ENCODE results near the gene WDR19. TPM values are rescaled to one million over a fixed set of nuclear protein-coding genes. Genes with fewer than 3 reads are reported as not detected.
A peak's percentile ranks its signal among the peaks of the same experiment; 100 is the strongest.
"Not testable (repeated sequence)": the region's sequence is repeated elsewhere in the genome, so short reads cannot be mapped to it uniquely, and the experiment has no call there.

WDR19 gene
- total and polyA plus RNA-seq, 8 donors = 6.3 to 41.3 (median 13.7) TPM

DNA sequence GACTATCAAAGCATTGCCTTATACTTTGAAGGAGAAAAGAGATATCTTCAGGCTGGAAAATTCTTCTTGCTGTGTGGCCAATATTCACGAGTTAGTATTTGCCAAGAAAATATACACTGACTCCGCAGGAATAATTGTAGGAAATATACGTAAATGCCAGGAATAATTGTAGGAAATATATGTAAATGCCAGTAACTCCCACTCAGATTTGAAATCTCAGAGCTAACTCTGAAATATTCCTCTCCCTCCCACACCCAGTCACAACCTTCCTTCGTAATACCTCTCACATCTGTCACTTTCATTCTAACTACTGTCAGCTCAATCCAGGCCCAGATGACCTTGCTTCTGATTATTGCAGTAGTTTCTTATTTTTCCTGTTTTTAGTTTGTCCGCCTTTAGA, 73.5 kb downstream of the WDR19 start:
- no peak for DNase-seq
- intact Hi-C loops (cut with DNase I) = no loop called here
- WGBS, 2 donors = 49 to 60% methylated on average over 5 of the region's 5 CpGs
- Histone ChIP-seq H3K4me1 (no peaks in the 10 kb centered on the region), H3K27ac (peak overlapping the region in 2 of 4 donors; percentile 4 to 11), H3K4me3 (no peak overlapping the region), H3K36me3 (peaks cover 0 to 6% (median 0%) of the 10 kb centered on the region in 3 donors), H3K9me3 (no peaks in the 10 kb centered on the region), H3K27me3 (no peaks in the 10 kb centered on the region)
- FAIRE-seq = no peak
- peak in 1 of 4 donors; percentile 23 for ATAC-seq
- TF ChIP-seq, protein P1, sequence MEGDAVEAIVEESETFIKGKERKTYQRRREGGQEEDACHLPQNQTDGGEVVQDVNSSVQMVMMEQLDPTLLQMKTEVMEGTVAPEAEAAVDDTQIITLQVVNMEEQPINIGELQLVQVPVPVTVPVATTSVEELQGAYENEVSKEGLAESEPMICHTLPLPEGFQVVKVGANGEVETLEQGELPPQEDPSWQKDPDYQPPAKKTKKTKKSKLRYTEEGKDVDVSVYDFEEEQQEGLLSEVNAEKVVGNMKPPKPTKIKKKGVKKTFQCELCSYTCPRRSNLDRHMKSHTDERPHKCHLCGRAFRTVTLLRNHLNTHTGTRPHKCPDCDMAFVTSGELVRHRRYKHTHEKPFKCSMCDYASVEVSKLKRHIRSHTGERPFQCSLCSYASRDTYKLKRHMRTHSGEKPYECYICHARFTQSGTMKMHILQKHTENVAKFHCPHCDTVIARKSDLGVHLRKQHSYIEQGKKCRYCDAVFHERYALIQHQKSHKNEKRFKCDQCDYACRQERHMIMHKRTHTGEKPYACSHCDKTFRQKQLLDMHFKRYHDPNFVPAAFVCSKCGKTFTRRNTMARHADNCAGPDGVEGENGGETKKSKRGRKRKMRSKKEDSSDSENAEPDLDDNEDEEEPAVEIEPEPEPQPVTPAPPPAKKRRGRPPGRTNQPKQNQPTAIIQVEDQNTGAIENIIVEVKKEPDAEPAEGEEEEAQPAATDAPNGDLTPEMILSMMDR (IDR thresholded peaks at IDR 0.05) = no peak

DNA sequence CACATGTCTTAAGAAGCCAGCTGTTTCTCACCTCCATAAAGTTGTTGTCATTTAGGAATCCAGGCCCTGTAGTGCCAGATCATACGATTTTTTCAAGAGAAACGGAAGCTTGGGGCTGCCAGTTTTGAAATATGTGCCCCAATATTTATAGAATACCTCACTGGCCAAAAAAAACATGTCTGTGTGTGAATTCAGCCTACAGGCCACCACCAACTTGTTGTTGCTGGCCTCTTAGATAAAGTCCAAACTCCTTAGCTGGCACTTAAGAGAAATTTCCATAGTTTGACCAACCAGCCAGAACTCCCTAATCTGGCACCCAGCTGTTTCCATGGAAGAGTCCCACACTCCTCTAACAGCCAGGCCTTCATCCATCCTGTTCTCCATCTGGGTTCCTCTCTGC, 74.1 kb downstream of the WDR19 start:
- Histone ChIP-seq H3K4me3 (no peak overlapping the region), H3K9me3 (no peaks in the 10 kb centered on the region), H3K27me3 (no peaks in the 10 kb centered on the region), H3K27ac (peak overlapping the region in 1 of 4 donors; percentile 11), H3K4me1 (no peaks in the 10 kb centered on the region), H3K36me3 (peaks cover 0 to 6% (median 0%) of the 10 kb centered on the region in 3 donors)
- intact Hi-C loops (cut with DNase I) = no loop called here
- TF ChIP-seq, protein P1 (IDR thresholded peaks at IDR 0.05) = no peak
- 36 to 41% methylated on average over 2 of the region's 2 CpGs for WGBS, 2 donors
- ATAC-seq (peak in 2 of 4 donors; percentile 38), DNase-seq (no peak), FAIRE-seq (no peak)

DNA sequence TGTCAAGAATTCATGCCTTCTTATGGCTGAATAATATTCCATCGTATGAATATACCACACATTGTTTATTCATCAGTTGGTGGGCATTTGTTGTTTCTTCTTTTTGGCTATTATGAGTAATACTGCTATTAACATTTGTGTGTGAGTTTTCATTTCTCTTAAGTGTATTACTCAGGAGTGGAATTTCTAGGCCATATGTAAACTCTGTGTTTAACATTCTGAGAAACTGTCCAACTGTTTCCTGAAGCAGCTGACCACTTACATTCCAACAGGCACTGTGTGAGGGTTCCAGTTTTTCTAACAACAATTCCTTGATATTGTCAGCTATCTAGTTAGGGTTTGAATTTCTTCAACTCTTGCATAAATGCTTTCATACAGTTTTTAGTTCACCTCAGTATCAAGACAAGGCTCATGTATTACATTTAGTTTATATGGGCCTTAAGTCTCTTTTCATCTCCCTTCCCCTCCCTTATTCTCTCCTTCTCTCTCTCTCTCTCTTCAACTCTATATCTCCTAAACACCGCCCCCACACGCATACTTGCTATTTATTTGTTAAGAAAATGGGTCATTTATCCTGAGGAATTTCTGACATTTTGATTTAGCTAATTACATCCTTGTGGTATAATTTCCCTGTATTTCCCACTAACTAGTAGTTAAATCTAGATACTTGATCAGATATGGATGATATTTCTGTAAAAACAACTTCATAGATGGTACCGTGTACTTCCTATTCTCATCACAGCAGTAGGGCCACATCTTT, 77.4 kb downstream of the WDR19 start:
- H3K4me3 ChIP-seq = no peak overlapping the region
- no peaks in the 10 kb centered on the region for H3K9me3 ChIP-seq
- 95 to 97% methylated on average over 4 of the region's 4 CpGs for WGBS, 2 donors
- TF ChIP-seq, protein P1 (IDR thresholded peaks at IDR 0.05) = no peak
- H3K4me1 ChIP-seq = no peaks in the 10 kb centered on the region
- intact Hi-C loops (cut with DNase I) = no loop called here
- H3K36me3 ChIP-seq = peaks cover 0 to 6% (median 0%) of the 10 kb centered on the region in 3 donors
- DNase-seq (no peak), FAIRE-seq (no peak), ATAC-seq (no peak)
- no peaks in the 10 kb centered on the region for H3K27me3 ChIP-seq
- H3K27ac ChIP-seq = no peak overlapping the region

DNA sequence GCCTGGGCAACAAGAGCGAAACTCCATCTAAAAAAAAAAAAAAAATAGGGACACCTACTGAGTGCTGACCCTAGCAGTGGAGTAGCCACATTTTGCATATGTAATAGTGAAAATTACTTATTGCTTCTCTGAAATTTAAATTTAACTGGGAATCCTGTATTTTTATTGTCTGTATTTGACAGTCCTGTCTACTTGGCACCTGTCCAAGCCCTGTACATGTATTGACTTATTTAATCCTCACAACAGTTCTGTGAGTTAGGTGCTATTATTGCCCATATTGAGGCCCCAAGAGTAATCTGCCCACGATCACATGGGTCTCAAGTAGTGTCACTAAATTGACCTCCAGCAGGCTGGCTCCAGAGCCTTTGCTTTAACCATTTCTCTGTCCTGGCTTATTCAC, 81.6 kb downstream of the WDR19 start:
- no peaks in the 10 kb centered on the region for H3K36me3 ChIP-seq
- no peaks in the 10 kb centered on the region for H3K4me1 ChIP-seq
- no peak overlapping the region for H3K4me3 ChIP-seq
- DNase-seq (no peak), ATAC-seq (peak in 1 of 4 donors; percentile 15), FAIRE-seq (no peak)
- intact Hi-C loops (cut with DNase I) = no loop called here
- H3K9me3 ChIP-seq = no peaks in the 10 kb centered on the region
- H3K27ac ChIP-seq = no peak overlapping the region
- TF ChIP-seq, protein P1 (IDR thresholded peaks at IDR 0.05) = no peak
- WGBS, 2 donors = 63 to 65% methylated on average over 2 of the region's 2 CpGs
- H3K27me3 ChIP-seq = no peaks in the 10 kb centered on the region

DNA sequence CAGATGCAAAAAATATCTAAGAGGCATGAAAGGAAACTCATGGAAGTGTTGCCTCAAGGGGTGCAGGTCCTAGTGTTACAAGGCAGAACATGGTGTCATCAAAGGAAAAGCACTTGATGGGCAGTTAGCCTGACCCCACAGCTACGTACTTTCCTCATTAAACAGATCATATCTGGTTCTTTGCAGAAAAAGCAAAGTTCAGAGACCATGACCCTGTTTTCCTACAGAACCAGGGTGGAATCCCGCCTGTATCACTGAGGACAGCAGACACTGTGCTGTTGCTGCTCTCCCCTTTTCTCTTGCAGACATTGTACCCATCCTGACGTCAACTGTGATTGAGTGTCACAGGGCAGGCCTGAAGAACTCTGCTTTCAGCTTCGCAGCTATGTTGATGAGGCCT, 92.2 kb downstream of the WDR19 start:
- no peaks in the 10 kb centered on the region for H3K27me3 ChIP-seq
- H3K4me3 ChIP-seq = no peak overlapping the region
- H3K4me1 ChIP-seq = no peaks in the 10 kb centered on the region
- H3K36me3 ChIP-seq = peaks cover 0 to 45% (median 5%) of the 10 kb centered on the region in 3 donors
- WGBS, 2 donors = 90 to 92% methylated on average over 4 of the region's 4 CpGs
- FAIRE-seq = no peak
- H3K27ac ChIP-seq = no peak overlapping the region
- intact Hi-C loops (cut with DNase I) = no loop called here
- no peak for ATAC-seq
- H3K9me3 ChIP-seq = no peaks in the 10 kb centered on the region
- TF ChIP-seq, protein P1 (IDR thresholded peaks at IDR 0.05) = no peak
- no peak for DNase-seq

DNA sequence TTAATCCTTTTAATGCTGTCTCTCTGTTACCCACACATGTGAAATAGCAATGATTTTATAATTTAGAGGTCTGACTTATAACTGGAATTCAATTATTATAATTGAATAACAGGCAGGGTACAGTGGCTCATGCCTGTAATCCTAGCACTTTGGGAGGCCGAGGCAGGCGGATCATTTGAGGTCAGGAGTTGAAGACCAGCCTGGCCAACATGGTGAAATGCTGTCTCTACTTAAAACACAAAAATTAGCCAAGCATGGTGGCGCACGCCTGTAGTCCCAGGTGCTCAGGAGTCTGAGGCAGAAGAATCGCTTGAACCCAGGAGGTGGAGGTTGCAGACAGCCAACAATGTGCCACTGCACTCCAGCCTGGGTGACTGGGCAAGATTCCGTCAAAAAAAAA, 95.3 kb downstream of the WDR19 start:
- ATAC-seq; H3K27me3 ChIP-seq; DNase-seq; H3K9me3 ChIP-seq; FAIRE-seq; H3K27ac ChIP-seq; H3K4me3 ChIP-seq; H3K4me1 ChIP-seq; intact Hi-C loops (cut with DNase I): not testable (repeated sequence)
- WGBS, 2 donors = 85 to 88% methylated on average over 6 of the region's 6 CpGs
- peaks cover 0 to 45% (median 5%) of the 10 kb centered on the region in 3 donors for H3K36me3 ChIP-seq
